GM21619 (cell line): ENCODE data around the gene SRD5A1.

Source experiments
- ATAC-seq: cut with Tn5 transposase; IDR thresholded peaks from one replicate; pipeline ENCODE4 v1.9.1; 2021; ENCODE audit not compliant: unreplicated experiment

Gene SRD5A1

GRCh38 chr5:6711409-6712141 lies 78.3 kb downstream of the SRD5A1 start:
- no peak for ATAC-seq

GRCh38 chr5:6712142-6712576 lies 78.9 kb downstream of the SRD5A1 start:
- ATAC-seq: peak; percentile 19

- ATAC-seq: peak; percentile 56
These were observed 79.5 kb downstream of the SRD5A1 start for GRCh38 chr5:6712577-6713273.

GRCh38 chr5:6713274-6714225 lies 80.3 kb downstream of the SRD5A1 start, which contains the start of gene TENT4A:
TSS of gene TENT4A (plus strand) at chr5:6713432. CDS start at chr5:6713984, 552 bp downstream.
- no peak for ATAC-seq

GRCh38 chr5:6714226-6715041 lies 81.2 kb downstream of the SRD5A1 start:
- ATAC-seq: no peak

- ATAC-seq: no peak
These were observed 82.0 kb downstream of the SRD5A1 start for GRCh38 chr5:6715271-6715670.

GRCh38 chr5:6715758-6716628 lies 82.8 kb downstream of the SRD5A1 start:
- ATAC-seq: no peak

- no peak for ATAC-seq
These were observed 83.4 kb downstream of the SRD5A1 start for GRCh38 chr5:6716629-6717149.

- ATAC-seq: no peak
These were observed 84.0 kb downstream of the SRD5A1 start for GRCh38 chr5:6717247-6717646.

GRCh38 chr5:6717687-6718086 lies 84.4 kb downstream of the SRD5A1 start:
- no peak for ATAC-seq

- peak; percentile 29 for ATAC-seq
These were observed 85.0 kb downstream of the SRD5A1 start for GRCh38 chr5:6718161-6718681.

- no peak for ATAC-seq
These were observed 85.5 kb downstream of the SRD5A1 start for GRCh38 chr5:6718718-6719117.

- no peak for ATAC-seq
These were observed 86.2 kb downstream of the SRD5A1 start for GRCh38 chr5:6719417-6719816.

- ATAC-seq: no peak
These were observed 86.8 kb downstream of the SRD5A1 start for GRCh38 chr5:6719896-6720560.

- ATAC-seq: no peak
These were observed 87.3 kb downstream of the SRD5A1 start for GRCh38 chr5:6720561-6720921.

- no peak for ATAC-seq
These were observed 88.2 kb downstream of the SRD5A1 start for GRCh38 chr5:6721442-6721841.

GRCh38 chr5:6722015-6722414 lies 88.8 kb downstream of the SRD5A1 start:
- peak; percentile 56 for ATAC-seq

GRCh38 chr5:6723122-6723815 lies 90.0 kb downstream of the SRD5A1 start:
- no peak for ATAC-seq
